GM21515 (cell line): ENCODE results near the gene APCDD1L.

Experiments used
- ATAC-seq: cut with Tn5 transposase; IDR thresholded peaks from one replicate; pipeline ENCODE4 v1.9.1; 2021; ENCODE audit not compliant: unreplicated experiment

Gene APCDD1L

GRCh38 chr20:58492795-58493524 lies 22.2 kb downstream of the APCDD1L start:
- ATAC-seq, result no peak

GRCh38 chr20:58492074-58492718 lies 23.0 kb downstream of the APCDD1L start:
- ATAC-seq, result no peak

GRCh38 chr20:58486207-58486606 lies 29.0 kb downstream of the APCDD1L start:
- no peak for ATAC-seq

- no peak for ATAC-seq
These were observed 29.8 kb downstream of the APCDD1L start for GRCh38 chr20:58485393-58485792.

- ATAC-seq, result no peak
These were observed 31.7 kb downstream of the APCDD1L start for GRCh38 chr20:58483470-58483869.

GRCh38 chr20:58483051-58483450 lies 32.1 kb downstream of the APCDD1L start:
- ATAC-seq, result no peak

- ATAC-seq, result no peak
These were observed 32.8 kb downstream of the APCDD1L start for GRCh38 chr20:58482416-58482815.

GRCh38 chr20:58481481-58482021 lies 33.6 kb downstream of the APCDD1L start:
- no peak for ATAC-seq

GRCh38 chr20:58480551-58481336 lies 34.5 kb downstream of the APCDD1L start:
- ATAC-seq, result no peak

- no peak for ATAC-seq
These were observed 35.3 kb downstream of the APCDD1L start for GRCh38 chr20:58479726-58480440.

- ATAC-seq, result no peak
These were observed 36.9 kb downstream of the APCDD1L start for GRCh38 chr20:58478141-58478805.

- no peak for ATAC-seq
These were observed 39.7 kb downstream of the APCDD1L start for GRCh38 chr20:58475466-58475865.

GRCh38 chr20:58473453-58474425 lies 41.5 kb downstream of the APCDD1L start:
- no peak for ATAC-seq

- no peak for ATAC-seq
These were observed 42.8 kb downstream of the APCDD1L start for GRCh38 chr20:58472273-58473018.

- no peak for ATAC-seq
These were observed 43.7 kb downstream of the APCDD1L start for GRCh38 chr20:58471193-58472164.

- no peak for ATAC-seq
These were observed 44.6 kb downstream of the APCDD1L start for GRCh38 chr20:58470336-58471192.
